HG03135 (cell line): ENCODE results near the gene PTCH2.

Experiments
- ATAC-seq: cut with Tn5 transposase; IDR thresholded peaks from one replicate; pipeline ENCODE4 v1.9.1; 2021; ENCODE audit warnings: mild to moderate bottlenecking, moderate library complexity; ENCODE audit not compliant: unreplicated experiment

PTCH2 gene

GRCh38 chr1:44780583-44781121, 62.4 kb downstream of the PTCH2 start:
- no peak for ATAC-seq

- no peak for ATAC-seq
These were observed 64.1 kb downstream of the PTCH2 start for GRCh38 chr1:44778705-44779576.

- no peak for ATAC-seq
These were observed 65.0 kb downstream of the PTCH2 start for GRCh38 chr1:44777969-44778635.

- no peak for ATAC-seq
These were observed 65.5 kb downstream of the PTCH2 start for GRCh38 chr1:44777547-44777946.

- no peak for ATAC-seq
These were observed 66.4 kb downstream of the PTCH2 start for GRCh38 chr1:44776730-44777068.

GRCh38 chr1:44775930-44776729, 66.9 kb downstream of the PTCH2 start:
- peak; percentile 9 for ATAC-seq

GRCh38 chr1:44775078-44775929, 67.7 kb downstream of the PTCH2 start, which contains the start of gene RPS8:
RPS8 (plus strand) TSS chr1:44775540; CDS start chr1:44775597, 57 bp downstream.
- ATAC-seq = peak; percentile 72
